HG02852 (cell line): ENCODE results near the gene IL1RAPL1.

Experiments
- ATAC-seq: cut with Tn5 transposase; IDR thresholded peaks from one replicate; pipeline ENCODE4 v1.9.1; 2021; ENCODE audit warnings: mild to moderate bottlenecking, moderate library complexity; ENCODE audit not compliant: unreplicated experiment

Gene IL1RAPL1

DNA sequence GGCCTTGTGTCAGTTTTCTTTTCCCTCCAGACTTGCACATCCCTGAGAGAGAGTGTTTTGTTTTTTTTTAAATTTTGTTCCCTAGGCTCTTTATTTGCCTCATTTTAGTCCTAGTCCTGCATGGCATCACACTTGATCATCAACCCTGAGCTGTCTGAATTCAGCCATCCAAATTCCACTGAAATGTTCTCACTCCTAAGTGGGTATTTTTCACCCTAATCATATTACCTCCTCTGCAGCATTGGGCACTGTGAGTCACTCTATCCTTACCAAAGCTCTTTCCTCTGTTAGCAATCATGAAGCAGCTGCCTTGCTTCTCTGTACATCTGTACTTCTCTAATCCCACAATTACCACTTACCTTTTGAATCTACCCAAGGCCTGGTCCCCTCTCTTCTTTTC lies 1271.5 kb downstream of the IL1RAPL1 start:
- no peak for ATAC-seq

DNA sequence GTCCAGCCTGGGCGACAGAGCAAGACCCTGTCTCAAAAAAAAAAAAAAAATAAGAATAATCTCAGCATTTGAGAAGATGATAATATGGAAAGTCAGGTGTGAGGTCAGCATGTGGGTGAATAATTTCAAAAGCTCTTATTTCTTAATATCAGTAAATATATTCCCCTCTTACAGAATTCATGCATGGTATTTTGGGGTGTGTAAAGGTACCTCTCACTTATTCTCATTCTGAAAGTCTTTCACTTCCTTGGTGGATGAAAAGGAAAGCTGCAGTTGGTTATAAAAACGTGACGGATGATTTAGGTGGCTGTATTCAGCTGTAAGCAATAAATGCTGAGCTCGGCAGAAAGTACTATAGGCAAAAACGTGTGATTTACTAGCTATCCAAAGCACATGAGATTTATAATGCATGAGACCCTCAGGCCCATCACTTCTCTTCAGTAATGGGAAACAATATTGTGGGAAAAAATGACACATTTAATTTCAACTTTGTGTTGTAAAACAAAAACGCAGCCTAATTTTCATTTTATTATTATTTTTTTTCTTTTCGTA lies 1275.0 kb downstream of the IL1RAPL1 start:
- ATAC-seq: no peak

DNA sequence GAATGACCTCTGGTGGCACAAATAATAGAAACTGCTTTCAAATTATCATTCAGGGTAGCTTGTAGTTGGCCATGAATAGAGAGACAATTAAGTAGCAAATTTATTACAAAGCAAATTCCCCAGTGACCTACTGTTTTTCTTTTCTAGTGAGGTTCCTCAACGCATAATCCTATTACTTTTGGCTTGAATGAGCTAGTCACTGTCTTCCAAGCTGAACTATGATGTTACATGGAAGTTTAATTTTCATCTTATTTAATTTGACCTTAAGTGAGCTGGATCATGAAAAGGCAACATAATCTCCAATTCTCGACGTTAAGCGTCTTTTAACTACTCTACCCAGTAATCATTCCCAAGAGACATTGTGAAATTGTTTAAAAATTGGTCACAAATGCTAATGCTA lies 1280.7 kb downstream of the IL1RAPL1 start:
- no peak for ATAC-seq

DNA sequence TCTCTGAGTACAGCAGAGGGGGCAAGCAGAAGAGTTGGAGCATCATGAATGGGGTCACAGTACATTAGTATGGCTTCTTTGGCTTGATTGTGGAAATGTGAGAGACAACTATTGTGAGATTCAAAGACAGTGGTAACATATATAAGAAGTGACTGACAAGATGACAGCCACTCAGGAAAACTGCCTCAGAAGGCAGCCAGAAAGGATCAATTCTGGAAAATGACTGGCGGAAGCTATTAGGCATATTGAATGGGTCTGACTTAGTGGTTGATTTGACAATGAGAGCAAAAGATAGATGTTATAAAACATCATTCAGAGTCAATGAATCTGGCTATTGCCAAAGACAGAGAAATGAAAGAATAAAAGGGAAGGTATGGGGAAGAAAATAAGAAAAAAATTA lies 1282.6 kb downstream of the IL1RAPL1 start:
- no peak for ATAC-seq

DNA sequence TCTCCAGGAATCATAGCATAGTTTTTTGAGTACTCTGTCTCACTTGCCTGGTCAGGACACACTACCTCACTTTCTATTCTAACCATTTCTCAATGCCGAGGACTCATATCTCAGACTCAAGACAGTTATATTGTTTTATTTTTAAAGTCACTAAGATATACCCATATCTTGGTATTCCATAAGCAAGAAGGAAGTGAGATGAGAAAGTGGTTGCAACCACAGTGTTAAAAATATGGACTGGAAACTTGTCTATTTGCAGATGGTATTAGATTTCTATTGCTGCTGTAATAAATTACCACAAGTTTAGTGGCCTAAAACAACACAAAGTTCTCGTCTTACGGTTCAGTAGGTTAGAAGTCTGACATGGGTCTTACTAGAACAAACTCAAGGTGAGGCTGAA lies 1283.4 kb downstream of the IL1RAPL1 start:
- ATAC-seq: peak; percentile 86

DNA sequence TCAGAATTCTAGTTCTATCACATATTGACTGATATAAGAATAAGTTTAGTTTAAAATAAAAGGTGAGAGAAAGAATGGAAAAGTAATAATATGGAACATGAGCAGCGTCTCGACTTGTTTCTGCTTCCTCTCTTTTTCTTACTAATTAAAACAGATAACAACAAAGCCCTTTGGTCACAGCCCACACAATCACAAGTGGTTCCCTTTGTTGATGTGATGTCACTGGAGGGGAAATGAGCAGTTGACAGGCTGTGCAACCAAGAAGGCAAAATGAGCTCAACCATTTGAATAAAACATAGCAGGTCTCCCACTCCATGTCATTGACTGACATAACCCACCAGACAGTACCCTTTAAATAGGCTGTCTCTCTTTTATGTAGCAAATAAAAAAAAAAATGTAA lies 1285.6 kb downstream of the IL1RAPL1 start:
- ATAC-seq: no peak

DNA sequence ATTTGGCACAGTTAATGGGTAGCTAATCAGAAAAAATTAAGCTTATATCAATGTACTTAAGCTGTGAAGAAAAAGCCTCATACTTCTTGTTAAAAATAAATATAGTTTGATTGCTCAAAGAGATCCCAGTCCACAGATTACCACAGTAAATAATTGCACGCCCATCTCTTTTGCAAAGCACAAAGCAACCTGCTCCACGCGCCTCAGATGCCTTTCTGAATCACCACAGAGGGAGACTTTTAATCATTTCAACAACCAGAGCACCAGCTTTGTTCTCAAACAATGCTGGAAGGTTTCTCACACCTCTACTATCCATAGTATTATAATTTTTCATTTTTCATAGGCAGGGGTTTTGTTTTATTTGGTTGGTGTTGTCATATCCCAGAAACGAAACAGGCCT lies 1289.5 kb downstream of the IL1RAPL1 start:
- no peak for ATAC-seq

DNA sequence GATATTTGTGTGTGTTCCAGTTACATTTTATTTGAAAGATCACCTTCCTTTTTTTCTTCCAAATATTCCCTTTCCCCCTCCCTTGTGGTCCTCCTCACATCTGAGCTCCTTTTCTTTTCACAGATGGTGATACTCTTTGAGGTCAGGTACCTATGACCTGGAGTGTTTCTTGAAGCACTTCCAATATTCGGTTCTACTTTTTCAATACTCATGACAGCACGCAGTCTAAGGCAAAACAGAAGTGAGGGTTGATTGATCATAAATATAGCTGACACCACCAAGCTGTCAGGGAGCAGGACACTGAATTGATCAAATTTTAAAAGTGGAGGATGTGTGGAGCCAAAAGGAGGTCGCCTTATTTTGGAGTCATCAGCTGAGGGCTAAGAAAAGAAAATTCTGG lies 1293.7 kb downstream of the IL1RAPL1 start:
- ATAC-seq: no peak

DNA sequence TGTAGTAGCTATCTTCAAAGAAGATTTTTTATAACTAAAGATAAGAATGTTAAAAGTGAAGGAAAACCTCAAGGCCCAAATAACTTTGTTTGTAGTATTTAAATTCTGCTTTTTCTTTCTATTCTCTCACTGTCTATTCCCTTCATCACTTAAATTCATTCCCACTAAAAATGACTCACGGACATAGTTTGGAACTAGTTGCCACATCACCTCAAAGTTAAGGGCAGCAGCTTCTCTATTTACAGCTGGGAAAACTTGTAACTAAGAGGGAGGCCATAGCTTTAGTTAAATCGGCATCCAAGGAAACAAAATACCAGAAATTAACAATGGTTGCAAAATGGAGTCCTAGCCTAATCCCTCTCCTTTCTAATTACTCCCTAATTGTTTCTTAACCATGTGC lies 1302.8 kb downstream of the IL1RAPL1 start:
- no peak for ATAC-seq

DNA sequence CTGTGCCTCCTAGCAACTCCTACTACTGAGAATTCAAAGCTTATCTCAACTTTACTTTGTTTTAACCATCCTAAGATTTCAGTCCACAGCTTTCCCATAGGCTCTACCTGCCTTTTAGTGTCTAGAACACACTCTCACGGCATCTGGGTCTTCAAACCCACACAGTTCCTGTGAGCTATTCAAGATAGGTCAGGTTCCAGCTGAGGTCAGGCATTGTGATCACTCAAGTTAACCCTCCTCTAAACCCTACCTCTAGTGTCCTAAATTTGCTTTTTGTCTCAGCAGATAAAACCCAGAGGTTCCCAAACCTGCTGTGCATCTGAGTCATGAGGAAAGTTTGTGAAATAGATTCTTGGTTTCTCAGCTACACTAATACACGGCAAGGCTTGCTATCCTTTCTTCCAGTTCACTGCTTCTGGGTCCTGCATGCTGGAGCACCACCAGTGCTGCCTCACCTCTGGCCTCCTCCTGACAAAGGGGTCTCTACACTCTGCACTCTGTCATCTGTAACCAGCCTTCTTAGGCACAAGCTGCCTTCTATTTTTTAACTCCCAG lies 1303.5 kb downstream of the IL1RAPL1 start:
- ATAC-seq: peak; percentile 73

DNA sequence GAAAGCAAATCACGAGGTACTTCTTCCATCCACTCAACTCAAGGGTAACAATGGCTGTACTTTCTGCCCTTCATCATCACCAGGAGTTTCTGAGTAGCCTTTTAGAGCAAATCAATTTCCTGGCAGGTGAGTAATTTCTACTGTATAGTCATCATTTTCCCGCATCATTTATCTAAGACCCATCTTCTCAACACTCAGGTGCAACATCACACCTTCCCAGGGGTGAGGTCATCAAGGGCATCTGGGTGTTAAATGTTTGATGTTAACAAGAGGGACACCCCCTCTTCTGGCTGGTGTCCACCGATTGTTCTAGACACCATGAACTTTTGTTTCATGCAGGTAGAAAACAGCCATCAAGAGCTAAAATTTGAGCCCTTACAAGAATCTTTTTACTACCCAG lies 1314.8 kb downstream of the IL1RAPL1 start:
- ATAC-seq: no peak

DNA sequence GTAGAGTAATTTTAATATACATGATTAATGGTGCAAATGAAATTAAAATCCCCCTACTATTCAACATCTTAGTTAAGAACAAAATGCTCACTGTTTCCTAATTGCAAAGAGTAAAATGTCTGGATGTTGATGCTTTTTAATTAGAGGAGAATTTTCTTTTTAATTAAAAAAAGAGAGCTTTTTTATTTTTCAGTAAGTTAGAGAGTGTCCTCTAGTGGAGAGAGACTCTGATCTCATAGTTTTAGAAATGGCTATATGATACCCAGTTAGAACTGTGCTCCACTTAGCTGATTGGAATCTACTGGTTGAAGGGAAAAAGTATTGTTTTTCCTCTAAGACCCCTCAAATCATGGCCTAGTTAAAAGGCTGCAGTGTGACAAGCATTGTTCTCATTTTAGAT lies 1316.1 kb downstream of the IL1RAPL1 start:
- ATAC-seq: no peak

DNA sequence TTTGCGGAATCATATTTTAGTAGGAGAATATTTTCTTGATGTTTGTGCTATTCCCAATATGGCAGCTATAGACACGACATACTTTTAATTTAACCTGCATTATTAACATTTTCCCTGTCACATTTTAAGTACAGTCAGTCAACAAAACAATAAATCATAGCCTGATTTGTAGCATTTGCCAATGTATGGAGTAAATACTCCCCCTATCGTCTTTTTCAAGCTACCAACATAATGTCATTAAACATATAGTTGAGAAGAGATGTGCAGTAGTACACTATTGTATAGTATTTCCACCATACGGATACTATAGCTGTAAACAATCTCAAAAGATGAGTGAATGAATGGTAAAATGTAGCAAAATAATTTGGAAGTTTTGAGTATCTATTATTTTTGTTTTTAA lies 1324.4 kb downstream of the IL1RAPL1 start:
- no peak for ATAC-seq

DNA sequence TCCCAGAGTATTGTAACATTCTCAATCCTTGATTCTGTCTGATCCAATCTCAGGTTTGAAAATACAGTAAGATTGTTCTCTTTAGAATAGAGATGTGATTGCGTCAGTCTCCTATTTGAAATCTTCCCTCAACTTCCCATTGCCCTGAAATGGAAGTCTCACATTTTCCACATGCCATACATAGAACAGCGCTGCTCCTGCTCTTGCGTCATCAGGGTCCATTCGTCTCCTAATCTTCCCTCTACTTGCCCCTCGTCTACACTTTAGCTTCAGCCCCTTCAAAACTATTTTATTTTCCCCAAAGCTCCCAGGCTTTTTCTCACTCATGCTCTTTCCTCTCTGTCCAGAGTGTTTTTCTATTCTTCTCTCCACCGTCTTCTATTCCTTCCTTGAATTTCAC lies 1326.4 kb downstream of the IL1RAPL1 start:
- no peak for ATAC-seq

DNA sequence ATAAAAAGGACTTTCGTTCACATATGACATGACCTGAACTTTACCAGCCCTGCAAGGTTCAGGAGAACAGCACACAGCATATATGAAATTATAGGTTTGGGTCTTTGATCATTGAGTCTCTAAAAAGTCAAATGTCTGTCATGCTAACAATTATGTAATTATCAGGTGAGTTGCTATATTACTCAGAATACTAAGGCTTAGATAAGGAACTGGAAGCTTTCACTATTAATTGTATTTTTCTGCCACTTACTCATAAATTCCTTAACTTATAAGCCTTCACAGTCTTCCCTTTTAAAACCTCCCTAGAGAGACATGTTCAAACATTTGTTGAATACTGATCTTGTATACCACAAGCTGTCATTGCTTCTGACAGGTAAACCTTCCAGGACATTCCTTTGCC lies 1335.4 kb downstream of the IL1RAPL1 start:
- ATAC-seq: no peak

DNA sequence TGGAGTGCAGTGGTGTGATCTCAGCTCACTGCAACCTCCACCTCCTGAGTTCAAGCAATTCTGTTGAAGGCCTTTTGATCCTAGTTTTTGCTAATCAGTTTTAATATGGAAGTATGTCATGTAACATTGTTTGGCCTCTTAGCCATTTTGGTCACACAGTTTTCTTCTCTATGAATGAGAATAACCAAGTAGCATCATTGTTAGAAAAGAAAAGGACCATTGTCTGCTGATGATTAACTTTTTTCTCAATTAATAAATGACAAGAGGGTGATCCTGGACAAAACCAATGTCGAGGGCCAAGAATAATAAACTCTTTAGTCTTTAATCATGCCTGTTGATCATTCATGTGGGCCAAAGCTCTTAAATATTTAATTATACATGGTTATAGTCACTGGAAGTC lies 1338.8 kb downstream of the IL1RAPL1 start:
- no peak for ATAC-seq

DNA sequence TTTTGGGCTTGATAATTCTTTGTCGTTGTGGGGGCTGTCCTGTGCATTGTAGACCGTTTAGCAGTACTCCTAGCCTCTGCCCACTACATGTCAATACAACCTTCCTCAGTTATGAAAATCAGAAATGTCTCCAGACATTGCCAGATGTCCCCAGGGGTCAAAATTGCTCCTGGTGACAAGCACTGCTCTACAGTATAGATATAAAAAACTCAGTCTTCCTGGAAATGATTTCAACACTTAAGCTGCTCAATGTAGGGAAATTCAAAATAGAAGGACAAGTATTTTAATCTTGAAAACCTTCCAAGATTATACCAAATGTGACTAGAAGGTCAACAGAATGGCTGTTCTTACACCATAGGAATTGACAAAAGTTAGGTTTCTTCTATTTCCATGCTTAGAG lies 1339.4 kb downstream of the IL1RAPL1 start:
- ATAC-seq: no peak

DNA sequence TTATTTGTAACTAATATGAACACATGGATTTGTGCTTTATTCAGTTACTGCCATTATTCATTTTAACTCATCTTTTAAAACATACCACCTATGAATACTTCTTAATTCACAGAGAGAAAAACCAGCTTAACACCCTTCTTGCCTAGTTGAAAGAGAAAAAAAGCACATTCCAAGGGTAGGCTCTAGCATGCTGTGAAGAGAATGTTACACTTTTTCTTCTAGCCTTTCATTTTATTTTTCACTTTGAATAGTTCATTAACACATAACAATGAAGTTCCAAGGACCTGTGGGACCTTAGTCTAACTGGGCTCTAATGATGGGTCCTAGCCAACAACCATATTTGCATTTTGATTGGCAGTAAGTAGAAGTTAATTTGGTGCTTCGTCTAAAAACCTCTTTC lies 1348.2 kb downstream of the IL1RAPL1 start:
- no peak for ATAC-seq

DNA sequence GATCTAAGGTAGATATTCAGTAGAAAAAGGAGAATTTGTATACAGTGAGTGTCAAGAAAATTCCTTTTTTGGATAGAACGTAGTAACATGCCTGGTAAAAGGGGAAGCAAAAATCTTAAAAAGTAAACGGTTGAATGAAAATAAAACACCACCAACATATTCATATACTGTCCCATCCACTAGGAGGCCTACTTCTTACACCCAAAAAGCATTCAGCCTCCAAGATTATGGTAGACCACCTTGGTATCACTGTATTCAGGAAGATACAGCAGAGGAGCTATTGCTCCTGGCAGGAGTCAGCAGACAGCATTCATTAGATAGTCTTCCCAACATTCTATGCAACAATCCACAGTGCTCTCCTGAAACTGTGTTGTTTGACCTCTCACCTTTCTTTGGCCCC lies 1353.5 kb downstream of the IL1RAPL1 start:
- no peak for ATAC-seq

DNA sequence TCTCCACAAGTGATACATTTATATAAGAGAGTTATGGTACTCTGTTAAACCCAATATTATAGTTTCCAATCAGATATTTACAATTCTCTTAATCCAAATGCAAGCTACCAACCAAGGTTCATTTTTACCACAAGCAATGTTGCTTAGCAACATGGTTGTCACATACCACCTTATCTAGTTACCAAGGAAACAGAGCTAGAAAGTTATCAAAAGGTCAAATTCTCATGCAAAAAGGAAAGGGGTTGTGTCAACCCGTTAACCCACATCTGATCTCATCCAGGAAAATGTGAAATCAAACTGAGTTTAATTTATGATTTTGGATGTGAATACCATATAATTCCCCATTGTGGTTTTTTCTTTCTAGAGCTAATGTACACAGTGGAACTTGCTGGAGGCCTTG lies 1354.0 kb downstream of the IL1RAPL1 start:
- ATAC-seq: no peak

DNA sequence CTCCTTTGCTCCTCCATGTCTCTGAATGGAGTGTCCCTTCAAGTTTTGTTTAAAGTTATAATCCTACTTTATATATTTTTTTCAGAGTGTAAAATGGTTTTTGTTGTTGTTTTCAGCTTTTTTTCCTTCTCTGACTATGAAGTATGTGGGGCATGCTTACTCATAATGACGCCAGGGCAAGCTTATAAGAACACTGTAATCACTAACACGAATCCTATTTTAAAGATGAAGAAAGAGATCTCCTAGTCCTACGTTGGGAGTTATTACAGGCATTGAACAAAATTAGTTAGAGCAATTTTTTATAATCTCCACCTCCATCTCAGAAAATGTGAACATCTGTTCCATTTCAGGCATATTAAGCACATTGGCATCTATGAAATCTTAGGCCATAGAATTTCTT lies 1360.0 kb downstream of the IL1RAPL1 start:
- ATAC-seq: no peak

DNA sequence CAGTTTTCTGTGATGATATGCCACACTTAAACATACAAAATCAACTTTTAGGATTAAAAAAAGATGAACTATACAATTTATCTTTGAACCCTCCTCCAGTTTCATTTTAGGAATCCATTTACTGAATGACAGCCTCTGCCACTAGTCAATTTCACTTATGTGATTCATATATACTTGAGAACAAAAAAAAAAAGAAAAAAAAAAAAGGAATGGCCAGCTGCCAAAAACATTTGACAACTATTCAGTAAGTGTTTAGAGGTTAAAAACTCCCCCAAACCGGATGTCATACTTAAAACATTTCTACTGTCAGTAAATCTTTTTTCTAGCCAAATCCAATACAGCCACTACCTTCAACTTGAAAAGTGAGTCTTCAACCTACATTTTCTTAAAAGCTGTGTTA lies 1361.4 kb downstream of the IL1RAPL1 start:
- no peak for ATAC-seq

DNA sequence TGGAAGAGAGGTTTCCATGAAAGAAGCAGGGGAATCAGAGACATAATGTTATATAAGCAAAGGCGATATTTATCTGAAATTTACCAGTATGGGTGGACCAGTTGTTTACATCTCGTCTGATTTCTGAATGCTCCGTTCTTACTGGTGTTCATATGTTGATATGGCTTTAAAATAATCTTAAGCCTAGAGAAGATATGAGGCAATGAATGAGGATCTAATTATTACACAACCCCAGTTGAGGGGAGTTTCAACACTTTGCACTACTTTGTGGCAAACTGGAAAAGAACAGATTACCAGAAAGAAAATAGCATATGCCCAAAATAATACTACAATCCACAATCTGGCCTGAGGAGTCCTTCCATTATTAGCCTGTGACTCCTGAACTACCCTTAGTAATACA lies 1364.8 kb downstream of the IL1RAPL1 start:
- ATAC-seq: no peak
